Renal cortex interstitium (tissue), 11 donors: Measurements from ENCODE around the gene RPL37. TPM values are rescaled to one million over a fixed set of nuclear protein-coding genes. Genes with fewer than 3 reads are reported as not detected.
"Not testable (repeated sequence)": the region's sequence is repeated elsewhere in the genome, so short reads cannot be mapped to it uniquely, and the experiment has no call there.

Experiments used
- DNase-seq, 11 donors: peaks; one replicate each; pipeline ENCODE4 v3.0.0-alpha.2; 2013; ENCODE audit warnings: low read depth in 9 of 11, low spot score in 4 of 11; ENCODE audit errors: extremely low read depth in 1 of 11
- polyA plus RNA-seq, 3 donors: library from polyadenylated mRNA; unstranded; fragments of 120-200 nt; gene quantifications; one replicate each; pipeline ENCODE4 v1.2.1, GENCODE V29; 2013; ENCODE audit not compliant: insufficient read length in 3 of 3

RPL37 gene
- polyA plus RNA-seq, 3 donors, result 1,640 to 2,238 (median 1,988) TPM

DNA sequence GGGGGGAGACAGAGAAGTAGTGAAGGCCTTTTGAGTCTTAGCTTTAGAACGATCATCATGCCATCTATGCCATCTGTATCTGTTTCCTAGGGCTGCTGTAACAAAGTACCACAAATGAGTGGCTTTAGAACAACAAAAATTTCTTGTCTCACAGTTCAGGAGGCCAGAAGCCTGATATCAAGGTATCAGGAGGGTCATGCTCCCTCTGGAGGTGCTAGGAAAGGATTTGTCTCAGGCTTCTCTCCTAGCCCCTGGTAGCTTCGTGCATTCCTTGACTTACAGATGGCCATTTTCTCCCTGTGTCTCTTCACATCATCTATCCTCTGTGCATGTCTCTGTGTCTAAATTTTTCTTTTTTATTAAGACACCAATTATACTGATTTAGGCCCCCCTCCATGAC is 11.3 kb upstream of the RPL37 start:
- no peak for DNase-seq

DNA sequence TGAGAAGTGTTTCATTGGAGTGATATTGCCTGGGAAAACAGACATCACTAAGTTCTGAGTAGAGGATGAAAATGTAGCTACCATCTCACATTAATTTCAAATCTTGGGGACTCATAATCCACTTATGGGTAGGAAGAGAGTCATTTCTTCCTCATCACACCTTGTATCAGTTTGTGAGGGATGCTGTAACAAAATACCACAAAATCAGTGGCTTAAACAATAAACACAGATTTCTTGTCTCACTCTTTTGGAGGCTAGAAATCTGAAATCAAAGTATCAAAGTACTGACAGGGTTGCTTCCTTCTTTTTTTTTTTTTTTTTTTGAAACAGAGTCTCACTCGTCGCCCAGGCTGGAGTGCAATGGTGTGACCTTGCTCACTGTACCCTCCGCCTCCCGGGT is 9.5 kb upstream of the RPL37 start:
- DNase-seq, result no peak

- DNase-seq, result no peak
Observed at GRCh38 chr5:40842351-40842750, 7.3 kb upstream of the RPL37 start.

DNA sequence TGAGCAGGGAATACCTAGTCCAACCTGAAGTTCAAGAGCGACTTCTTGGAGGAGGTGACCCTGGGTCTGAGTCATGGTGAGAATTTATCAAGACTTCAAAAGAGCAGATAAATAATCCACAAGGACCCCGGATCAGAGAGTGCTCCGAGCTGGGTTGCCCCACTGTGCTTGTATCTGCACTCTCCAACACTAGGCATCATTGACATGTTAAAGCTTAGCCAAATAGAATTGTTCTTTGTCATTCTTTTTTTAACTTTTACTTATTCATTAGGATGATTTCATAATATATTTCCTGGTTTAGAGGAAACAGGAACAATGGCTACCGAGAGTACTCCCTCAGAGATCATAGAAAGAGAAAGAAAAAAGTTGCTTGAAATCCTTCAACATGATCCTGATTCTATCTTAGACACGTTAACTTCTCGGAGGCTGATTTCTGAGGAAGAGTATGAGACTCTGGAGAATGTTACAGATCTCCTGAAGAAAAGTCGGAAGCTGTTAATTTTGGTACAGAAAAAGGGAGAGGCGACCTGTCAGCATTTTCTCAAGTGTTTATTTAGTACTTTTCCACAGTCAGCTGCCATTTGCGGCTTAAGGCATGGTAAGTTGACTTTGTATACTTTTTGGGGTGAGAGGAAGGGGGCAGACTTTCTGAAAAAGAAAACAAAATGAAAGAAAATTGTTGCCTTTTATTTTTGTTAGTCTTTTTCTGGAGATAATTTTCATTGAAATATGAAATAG is 6.2 kb upstream of the RPL37 start, which contains the start of gene CARD6:
Gene CARD6 (plus strand): TSS at position 300 of the 738 bp plus-strand sequence. CDS start 16 bp downstream, at position 316.
- peak in 3 of 11 donors; percentile 0 to 10 (median 2) for DNase-seq

DNA sequence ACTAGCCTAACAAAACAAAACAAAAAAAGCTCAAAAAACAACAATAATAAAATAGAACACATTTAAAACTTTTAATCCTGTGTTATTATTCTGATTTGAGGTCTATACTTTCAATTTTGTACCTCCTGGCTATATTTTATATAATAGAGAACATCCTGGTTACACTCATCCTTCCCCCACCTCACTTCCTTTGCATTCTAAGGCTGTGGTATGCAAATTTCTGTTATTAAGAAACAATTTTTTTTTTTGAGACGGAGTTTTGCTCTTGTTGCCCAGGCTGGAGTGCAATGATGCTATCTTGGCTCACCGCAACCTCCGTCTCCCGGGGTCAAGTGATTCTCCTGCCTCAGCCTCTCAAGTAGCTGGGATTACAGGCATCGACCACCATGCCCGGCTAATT is 3.1 kb upstream of the RPL37 start:
- no peak for DNase-seq

- DNase-seq, result peak in 4 of 11 donors; percentile 8 to 35 (median 21)
Observed at GRCh38 chr5:40834391-40834848, 602 bp downstream of the RPL37 start.

DNA sequence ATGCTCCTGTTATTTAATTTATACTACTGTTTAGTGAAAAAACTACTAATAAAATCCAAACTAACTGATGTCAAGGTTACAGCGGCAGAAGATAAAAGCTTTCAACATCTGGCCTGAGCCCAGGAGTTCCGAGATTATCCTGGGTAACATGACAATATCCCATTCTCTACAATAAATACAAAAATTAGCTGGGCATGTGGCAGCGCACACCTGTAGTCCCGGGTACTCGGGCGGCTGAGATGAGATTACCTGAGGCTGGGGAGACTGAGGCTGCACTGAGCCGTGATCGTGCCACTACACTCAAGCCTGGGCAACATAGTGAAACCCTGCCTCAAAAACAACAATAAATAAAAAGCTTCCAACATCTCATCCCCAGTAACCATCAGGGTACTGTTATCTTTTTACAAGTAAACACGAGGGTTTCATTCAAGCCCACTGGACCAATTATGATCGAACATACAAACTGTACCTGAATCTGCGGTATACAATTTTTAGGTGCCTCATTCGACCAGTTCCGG is 1.3 kb downstream of the RPL37 start:
- no peak for DNase-seq

DNA sequence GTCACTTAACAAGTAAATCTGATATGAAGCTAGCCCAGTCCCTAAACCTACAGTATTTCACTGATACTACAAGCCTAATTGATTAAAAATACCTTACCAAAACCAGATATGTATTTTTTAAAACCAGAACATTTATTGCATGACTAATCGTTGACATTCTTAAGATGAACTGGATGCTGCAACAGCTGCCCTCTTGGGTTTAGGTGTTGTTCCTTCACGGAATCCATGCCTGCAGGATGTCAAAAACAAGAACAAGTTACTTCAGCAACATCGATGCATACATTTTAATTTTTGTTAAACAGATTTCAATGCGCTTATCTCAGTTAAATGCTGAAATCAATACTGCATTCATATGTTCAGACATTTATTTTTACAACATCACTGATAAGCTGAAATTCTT is 2.7 kb downstream of the RPL37 start:
- no peak for DNase-seq

- no peak for DNase-seq
Observed at GRCh38 chr5:40831346-40832210, 3.4 kb downstream of the RPL37 start.

DNA sequence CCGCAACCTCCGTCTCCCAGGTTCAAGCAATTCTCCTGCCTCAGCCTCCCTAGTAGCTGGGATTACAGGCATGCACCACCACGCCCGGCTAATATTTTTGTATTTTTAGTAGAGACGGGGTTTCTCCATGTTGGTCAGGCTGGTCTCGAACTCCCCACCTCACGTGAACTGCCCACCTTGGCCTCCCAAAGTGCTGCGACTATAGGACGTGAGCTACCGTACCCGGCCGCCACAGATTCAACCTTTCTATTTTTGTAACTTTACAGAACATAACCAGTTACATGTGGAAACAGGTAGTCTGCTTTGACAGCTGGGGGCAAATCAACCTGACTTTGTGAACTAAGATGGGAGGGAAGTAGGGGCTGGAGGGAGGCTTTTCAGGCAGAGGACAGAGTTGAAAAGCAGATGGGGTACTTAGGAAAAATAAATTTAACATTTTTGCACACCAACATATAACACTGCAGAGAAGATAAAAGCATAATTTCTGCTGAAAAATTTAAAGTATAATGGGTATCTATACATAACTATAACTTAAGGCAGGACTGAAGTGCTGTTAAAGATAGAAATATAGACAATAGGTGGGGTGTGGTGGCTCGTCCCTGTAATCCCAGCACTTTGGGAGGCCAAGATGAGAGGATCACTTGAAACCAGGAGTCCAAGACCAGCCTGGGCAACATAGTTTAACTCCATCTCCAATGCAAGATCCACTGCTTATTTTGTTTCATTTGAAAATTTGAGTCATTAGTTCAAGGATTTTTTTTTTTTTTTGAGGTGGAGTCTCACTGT is 5.1 kb downstream of the RPL37 start:
- DNase-seq, result no peak

DNA sequence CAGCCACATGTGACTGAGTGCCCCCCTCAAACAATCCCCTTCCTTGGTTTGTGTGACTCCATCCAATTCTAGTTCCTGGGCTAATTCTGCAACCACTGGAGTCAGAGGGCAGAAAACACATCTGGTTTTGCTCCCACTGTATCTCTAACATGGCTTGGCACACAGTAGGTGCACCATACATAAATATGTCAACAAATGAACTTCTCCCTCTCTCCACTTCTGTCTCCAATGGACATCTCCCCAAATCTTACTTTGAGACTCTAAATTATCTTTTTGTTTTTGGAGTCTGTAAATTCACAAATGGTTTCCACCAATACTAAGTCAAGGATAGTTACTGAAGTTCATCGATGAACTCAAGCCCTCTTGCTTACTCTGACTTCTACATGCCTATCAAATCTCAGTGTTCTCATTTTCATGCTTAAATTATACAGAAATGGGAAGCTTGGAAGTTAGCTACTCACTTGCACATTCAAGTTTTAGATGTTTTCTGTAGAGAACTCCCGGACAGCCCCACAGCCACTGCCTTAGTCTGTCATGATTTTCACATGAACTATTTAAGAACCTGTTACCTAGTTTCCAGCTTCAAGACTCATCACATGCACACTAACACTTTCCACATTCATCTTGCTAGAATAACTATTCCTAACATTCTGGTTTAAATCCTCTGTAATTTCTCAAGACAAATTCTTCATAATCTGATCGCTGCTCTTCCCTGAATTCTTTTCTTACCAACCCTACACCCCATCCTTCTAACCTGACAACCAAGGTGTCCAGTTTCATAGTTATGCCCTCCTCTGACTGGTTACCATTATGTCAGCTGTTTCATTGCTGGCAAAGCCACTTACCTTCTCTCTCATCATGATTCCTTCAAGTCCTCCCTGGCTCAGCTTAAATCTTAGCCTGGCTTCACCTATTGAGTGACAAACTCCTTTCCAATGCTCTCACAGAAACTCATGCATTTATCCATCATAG is 6.0 kb downstream of the RPL37 start:
- no peak for DNase-seq

DNA sequence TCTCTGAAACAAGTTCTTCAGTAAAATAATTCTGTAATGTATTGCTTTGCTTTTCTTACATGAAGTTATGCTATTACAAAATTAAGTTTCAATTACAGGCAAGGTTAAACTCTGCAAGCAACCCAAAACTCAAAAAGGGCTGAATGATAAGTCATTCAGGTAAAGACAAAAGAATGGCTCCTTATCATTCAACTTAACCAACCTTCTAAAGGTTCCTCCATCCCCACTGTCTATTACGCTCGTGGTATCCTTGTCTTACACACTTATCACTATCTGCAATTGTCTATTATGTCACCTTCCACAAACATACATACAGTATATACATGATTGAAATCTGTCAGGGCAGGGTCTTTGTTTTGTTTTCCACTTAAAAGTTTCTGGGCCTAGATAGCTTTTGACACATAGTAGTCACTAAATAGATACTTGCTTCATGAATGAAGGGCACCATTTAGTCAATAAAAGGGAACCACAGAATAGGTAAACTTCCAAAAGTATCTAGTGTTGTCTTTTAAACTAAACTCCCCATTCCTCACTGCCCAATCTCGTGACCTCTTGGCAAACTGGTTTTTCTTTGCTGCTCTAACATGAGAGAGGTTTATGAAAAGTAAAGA is 6.9 kb downstream of the RPL37 start:
- no peak for DNase-seq

DNA sequence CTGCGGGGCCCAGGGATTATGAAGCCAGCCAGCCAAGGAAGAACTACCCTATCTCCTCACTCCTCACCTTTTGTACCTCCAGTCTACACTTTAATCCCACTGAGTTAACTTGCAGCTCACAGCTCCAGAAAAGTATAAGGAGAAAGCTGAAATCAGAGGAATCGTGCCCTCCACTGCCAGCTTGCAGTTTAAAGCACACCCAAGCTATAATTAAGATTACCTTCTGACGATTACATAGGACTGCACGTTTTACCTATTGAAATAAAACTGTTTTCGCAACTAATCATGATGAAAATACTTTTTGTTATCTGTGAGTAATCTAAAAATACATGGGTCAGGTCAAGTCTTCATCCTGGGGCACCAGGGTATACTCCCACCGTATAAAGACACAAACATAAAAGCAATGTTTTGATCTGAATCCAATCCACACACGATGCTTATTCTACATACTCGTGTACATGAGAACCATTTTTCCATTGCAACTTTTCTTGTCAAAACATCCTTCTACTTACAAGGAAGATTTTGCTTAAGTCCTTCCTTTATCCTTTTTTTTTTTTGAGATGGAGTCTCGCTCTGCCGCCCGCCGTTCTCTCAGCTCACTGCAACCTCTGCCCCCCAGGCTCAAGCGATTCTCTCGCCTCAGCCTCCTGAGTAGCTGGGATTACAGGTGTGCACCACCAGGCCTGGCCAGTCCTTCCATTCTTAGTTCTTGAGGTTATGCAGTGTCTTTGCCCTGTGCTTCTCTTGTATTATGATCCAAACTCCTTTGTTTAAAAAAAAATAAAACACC is 7.6 kb downstream of the RPL37 start:
- no peak for DNase-seq

DNA sequence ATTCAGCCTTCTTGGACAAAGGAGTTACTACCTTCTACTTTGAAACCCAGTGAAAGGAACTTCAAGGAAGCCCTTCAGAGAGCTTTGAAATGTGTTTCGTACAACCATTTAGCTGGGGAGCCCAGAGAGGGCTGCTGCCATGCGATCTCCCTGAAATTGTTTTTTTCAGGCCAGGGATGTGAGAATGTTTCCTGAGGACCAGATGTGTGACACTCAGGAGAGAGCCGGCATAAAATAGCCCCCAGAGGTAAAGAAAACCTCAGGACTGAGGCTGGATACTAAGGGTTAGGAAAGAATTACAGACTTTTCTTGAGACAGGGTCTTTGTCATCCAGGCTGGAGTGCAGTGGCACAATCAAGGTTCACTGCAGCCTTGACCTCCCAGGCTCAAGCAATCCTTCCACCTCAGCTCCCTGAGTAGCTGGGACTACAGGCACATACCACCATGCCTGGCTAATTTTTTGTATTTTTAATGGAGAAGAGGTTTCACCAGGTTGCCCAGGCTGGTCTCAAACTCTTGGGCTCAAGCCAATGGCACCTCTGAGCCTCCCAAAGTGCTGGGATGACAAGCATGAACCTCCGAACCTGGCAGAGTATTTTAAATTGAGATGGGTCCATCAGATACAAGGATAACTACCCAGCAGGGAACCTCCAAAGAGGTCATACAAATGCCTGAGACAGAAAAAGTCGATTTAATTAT is 8.4 kb downstream of the RPL37 start:
- no peak for DNase-seq

DNA sequence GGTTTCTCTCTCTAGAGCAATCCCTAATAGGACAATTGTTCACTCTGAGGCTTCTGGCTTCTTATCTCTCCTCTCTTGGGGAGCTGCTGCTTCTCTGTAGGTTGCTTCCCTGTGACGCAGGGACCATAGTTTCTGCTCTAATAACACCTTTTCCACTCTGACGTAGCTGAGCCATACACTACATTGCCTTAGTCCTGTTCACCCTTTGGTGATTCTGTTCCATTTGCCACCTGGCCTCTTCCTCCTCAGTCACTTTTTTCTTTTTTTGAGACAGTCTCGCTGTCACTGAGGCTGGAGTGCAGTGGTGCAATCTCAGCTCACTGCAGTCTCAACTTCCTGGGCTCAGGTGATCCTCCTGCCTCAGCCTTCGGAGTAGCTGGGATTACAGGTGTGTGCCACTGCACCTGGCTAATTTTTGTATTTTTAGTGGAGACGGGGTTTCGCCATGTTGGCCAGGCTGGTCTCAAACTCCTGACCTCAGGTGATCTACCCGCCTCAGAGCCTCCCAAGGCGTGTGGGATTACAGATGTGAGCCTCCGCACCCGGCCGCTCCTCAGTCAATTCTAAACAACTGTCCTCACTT is 9.5 kb downstream of the RPL37 start:
- not testable (repeated sequence) for DNase-seq

- no peak for DNase-seq
Observed at GRCh38 chr5:40823459-40823858, 11.6 kb downstream of the RPL37 start.
